Neural cell (in vitro differentiated cells): ENCODE measurements around the gene COL27A1. TPM values are rescaled to one million over a fixed set of nuclear protein-coding genes. Genes with fewer than 3 reads are reported as not detected.

Source experiments
- H2AFZ ChIP-seq: fragments of 200-600, 300-800 bp; sonication (generic), shearing (Covaris generic); 2 replicates; pipeline ENCODE4 v1.6.0; 2014; ENCODE audit warnings: low read depth, mild to moderate bottlenecking, antibody characterized with exemption, low read length, moderate library complexity
- H3F3A ChIP-seq: fragments of 200-600 bp; shearing (Covaris generic); 2 replicates; pipeline ENCODE4 v1.6.1; 2016; ENCODE audit warnings: mild to moderate bottlenecking, moderate library complexity, mixed read lengths, antibody characterized with exemption, low read length; ENCODE audit not compliant: insufficient read depth, poor library complexity, severe bottlenecking
- H3K27ac ChIP-seq: fragments of 200-600, 300-800 bp; sonication (generic), shearing (Covaris generic); 2 replicates; pipeline ENCODE4 v1.5.1; 2014; ENCODE audit warnings: mild to moderate bottlenecking, low read length, moderate library complexity
- H3K27me3 ChIP-seq: fragments of 300-800, 200-600 bp; sonication (generic), shearing (Covaris generic); 2 replicates; pipeline ENCODE4 v1.6.0; 2014; ENCODE audit warnings: mild to moderate bottlenecking, low read depth, low read length, moderate library complexity; ENCODE audit not compliant: insufficient read depth
- H3K36me3 ChIP-seq: fragments of 300-800, 200-600 bp; sonication (generic), shearing (Covaris generic); 2 replicates; pipeline ENCODE4 v1.5.1; 2014; ENCODE audit warnings: mild to moderate bottlenecking, antibody characterized with exemption, low read length, moderate library complexity; ENCODE audit not compliant: insufficient read depth
- H3K4me2 ChIP-seq: fragments of 300-800, 200-600 bp; sonication (generic), shearing (Covaris generic); 2 replicates; pipeline ENCODE4 v1.6.0; 2014; ENCODE audit warnings: mild to moderate bottlenecking, low read length
- H3K4me3 ChIP-seq: fragments of 300-800, 200-600 bp; sonication (generic), shearing (Covaris generic); 2 replicates; pipeline ENCODE4 v1.5.1; 2014; ENCODE audit warnings: mild to moderate bottlenecking, low read length, moderate library complexity
- H3K79me2 ChIP-seq: fragments of 200-600 bp; shearing (Covaris generic); replicated peaks from 2 replicates; pipeline ENCODE4 v1.6.0; 2014; ENCODE audit warnings: mild to moderate bottlenecking, low read length, moderate library complexity; ENCODE audit not compliant: insufficient read depth
- H3K9ac ChIP-seq: fragments of 300-800, 200-600 bp; sonication (generic), shearing (Covaris generic); 2 replicates; pipeline ENCODE4 v1.6.1; 2016; ENCODE audit warnings: mild to moderate bottlenecking, low read length, mixed read lengths
- H3K9me2 ChIP-seq: fragments of 200-600 bp; shearing (Covaris generic); 2 replicates; pipeline ENCODE4 v1.6.1; 2016; ENCODE audit warnings: mild to moderate bottlenecking, low read length, mixed read lengths; ENCODE audit not compliant: insufficient read depth
- H3K9me3 ChIP-seq: fragments of 200-600, 300-800 bp; sonication (generic), shearing (Covaris generic); 2 replicates; pipeline ENCODE4 v1.6.1; 2016; ENCODE audit warnings: mild to moderate bottlenecking, mixed run types, low read length, moderate library complexity, mixed read lengths
- H4K20me1 ChIP-seq: fragments of 200-600 bp; shearing (Covaris generic); 2 replicates; pipeline ENCODE4 v1.6.1; 2016; ENCODE audit warnings: mild to moderate bottlenecking, mixed run types; ENCODE audit not compliant: insufficient read depth
- CTCF ChIP-seq: fragments of 450-650 bp; IDR thresholded peaks from 2 replicates; pipeline ENCODE4 v1.5.1; 2014; ENCODE audit warnings: antibody characterized with exemption, mild to moderate bottlenecking, moderate library complexity; ENCODE audit not compliant: poor library complexity, severe bottlenecking
- EP300 ChIP-seq: fragments of 450-650 bp; conservative IDR thresholded peaks from 2 replicates; pipeline ENCODE4 v1.6.1; 2014; ENCODE audit warnings: antibody characterized with exemption, mild to moderate bottlenecking, moderate library complexity; ENCODE audit not compliant: poor library complexity, severe bottlenecking
- EZH2 ChIP-seq: fragments of 200-600, 300-800 bp; shearing (Covaris generic), sonication (generic); IDR thresholded peaks from 2 replicates; pipeline ENCODE4 v1.6.1; 2014; ENCODE audit warnings: antibody characterized with exemption, low read length, borderline replicate concordance, mild to moderate bottlenecking; ENCODE audit not compliant: insufficient read depth, poor library complexity, severe bottlenecking
- MXI1 ChIP-seq: fragments of 450-650 bp; conservative IDR thresholded peaks from 2 replicates; pipeline ENCODE4 v1.6.1; 2014; ENCODE audit warnings: antibody characterized with exemption, mild to moderate bottlenecking; ENCODE audit not compliant: poor library complexity, severe bottlenecking
- POLR2AphosphoS5 ChIP-seq: IDR thresholded peaks from 2 replicates; pipeline ENCODE4 v1.6.1; 2012
- RAD21 ChIP-seq: fragments of 450-650 bp; conservative IDR thresholded peaks from 2 replicates; pipeline ENCODE4 v1.6.1; 2014; ENCODE audit warnings: antibody characterized with exemption, mild to moderate bottlenecking, moderate library complexity
- REST ChIP-seq: IDR thresholded peaks from 2 replicates; pipeline ENCODE4 v1.6.1; 2012; ENCODE audit warnings: borderline replicate concordance
- SMC3 ChIP-seq: fragments of 450-650 bp; conservative IDR thresholded peaks from 2 replicates; pipeline ENCODE4 v1.6.1; 2014; ENCODE audit warnings: antibody characterized with exemption, mild to moderate bottlenecking, moderate library complexity; ENCODE audit not compliant: poor library complexity
- TAF1 ChIP-seq: IDR thresholded peaks from 2 replicates; pipeline ENCODE4 v1.6.1; 2012; ENCODE audit warnings: low read depth
- polyA plus RNA-seq: library from polyadenylated mRNA; depleted of rRNA; stranded (reverse); fragments of >200 nt; gene quantifications from 2 replicates; pipeline ENCODE4 v1.2.3, GENCODE V29; 2014

COL27A1 gene
- polyA plus RNA-seq, 1 donor from 2014 or later, result 0.25 TPM

- Histone ChIP-seq H3K4me3 (no peak overlapping the region), H3K9ac (no peak overlapping the region), H3K27me3 (no peaks in the 10 kb centered on the region), H3K79me2 (no peaks in the 10 kb centered on the region), H3K27ac (no peak overlapping the region), H3K4me2 (no peak overlapping the region), H2AFZ (no peak overlapping the region), H3K9me3 (no peaks in the 10 kb centered on the region), H4K20me1 (no peaks in the 10 kb centered on the region), H3F3A (no peaks in the 10 kb centered on the region), H3K36me3 (no peaks in the 10 kb centered on the region), H3K9me2 (no peaks in the 10 kb centered on the region)
- TF ChIP-seq EZH2 (no peak), POLR2AphosphoS5 (no peak), RAD21 (no peak), EP300 (no peak)
Observed at GRCh38 chr9:114184866-114185265, 29.5 kb downstream of the COL27A1 start.

DNA sequence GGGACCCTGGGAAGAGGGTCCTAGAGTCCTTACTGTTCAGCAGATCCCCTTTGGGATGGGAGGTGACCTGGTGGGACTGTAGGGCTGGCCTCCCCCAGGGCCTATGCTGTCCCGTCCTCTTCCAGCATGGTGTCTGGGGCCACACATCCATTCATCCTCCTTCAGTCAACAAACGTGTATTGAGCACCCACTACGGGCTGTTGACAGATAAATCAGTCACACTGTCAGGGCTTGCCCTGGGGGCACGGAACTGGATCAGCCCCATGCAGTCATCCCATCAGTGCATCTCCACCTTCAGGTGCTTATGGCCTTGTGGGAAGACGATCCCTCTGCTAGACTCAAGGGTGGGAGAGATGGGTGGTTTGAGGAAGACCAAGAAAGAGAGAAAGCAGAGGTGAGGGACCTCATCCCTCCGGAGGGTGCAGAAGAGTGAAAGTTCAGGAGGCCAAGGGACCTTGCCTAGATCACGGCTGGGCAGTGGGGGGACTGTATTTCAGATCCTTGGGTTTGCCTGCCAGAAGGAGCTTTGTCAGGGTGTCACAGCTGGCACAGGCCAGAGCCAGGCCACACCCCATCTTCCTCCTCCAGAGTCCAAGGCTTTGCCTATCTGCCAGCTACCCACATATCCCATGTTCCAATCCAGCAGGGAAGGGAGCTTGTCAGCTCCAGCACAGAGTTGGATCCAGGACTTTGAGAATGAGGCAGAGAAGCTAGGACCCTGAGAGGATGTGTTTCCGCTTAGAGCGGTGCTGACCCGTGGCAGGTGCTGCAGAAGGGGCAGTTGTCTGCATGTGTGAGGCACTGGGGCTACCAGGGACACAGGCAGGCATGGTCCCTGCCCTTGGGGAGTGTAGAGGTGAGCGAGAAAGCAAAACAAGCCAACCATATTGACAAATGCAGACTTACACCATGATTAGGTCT lies 30.5 kb downstream of the COL27A1 start:
- no peaks in the 10 kb centered on the region for H3K27me3 ChIP-seq
- H4K20me1 ChIP-seq, result no peaks in the 10 kb centered on the region
- no peak overlapping the region for H3K27ac ChIP-seq
- TF ChIP-seq REST (no peak), SMC3 (no peak), RAD21 (no peak), CTCF (no peak), POLR2AphosphoS5 (no peak), TAF1 (no peak), EZH2 (no peak), MXI1 (no peak), EP300 (no peak)
- no peaks in the 10 kb centered on the region for H3K36me3 ChIP-seq
- H3F3A ChIP-seq, result no peaks in the 10 kb centered on the region
- no peak overlapping the region for H3K9ac ChIP-seq
- no peaks in the 10 kb centered on the region for H3K9me3 ChIP-seq
- H3K79me2 ChIP-seq, result no peaks in the 10 kb centered on the region
- H2AFZ ChIP-seq, result no peak overlapping the region
- no peak overlapping the region for H3K4me3 ChIP-seq
- no peak overlapping the region for H3K4me2 ChIP-seq
- no peaks in the 10 kb centered on the region for H3K9me2 ChIP-seq
